ENCODE data around the gene ZNF426.

DNA sequence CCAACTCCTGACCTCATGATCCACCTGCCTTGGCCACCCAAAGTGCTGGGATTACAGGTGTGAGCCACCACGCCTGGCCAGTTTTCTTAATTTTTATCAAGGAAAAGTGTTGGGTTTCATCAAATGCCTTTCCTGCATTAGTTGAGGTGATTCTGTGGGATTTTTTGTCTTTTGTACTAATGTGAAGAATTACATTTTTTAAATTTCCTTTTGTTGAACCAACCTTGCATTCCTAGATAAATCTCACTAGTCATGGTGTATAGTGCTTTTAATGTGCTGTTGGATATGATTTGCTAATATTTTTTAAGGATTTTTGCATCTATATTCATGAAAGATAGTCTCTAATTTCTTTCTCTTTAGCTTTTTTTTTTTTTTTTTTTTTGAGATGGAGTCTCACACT, 37.6 kb downstream of the ZNF426 start:
- TF ChIP-seq, protein P1, sequence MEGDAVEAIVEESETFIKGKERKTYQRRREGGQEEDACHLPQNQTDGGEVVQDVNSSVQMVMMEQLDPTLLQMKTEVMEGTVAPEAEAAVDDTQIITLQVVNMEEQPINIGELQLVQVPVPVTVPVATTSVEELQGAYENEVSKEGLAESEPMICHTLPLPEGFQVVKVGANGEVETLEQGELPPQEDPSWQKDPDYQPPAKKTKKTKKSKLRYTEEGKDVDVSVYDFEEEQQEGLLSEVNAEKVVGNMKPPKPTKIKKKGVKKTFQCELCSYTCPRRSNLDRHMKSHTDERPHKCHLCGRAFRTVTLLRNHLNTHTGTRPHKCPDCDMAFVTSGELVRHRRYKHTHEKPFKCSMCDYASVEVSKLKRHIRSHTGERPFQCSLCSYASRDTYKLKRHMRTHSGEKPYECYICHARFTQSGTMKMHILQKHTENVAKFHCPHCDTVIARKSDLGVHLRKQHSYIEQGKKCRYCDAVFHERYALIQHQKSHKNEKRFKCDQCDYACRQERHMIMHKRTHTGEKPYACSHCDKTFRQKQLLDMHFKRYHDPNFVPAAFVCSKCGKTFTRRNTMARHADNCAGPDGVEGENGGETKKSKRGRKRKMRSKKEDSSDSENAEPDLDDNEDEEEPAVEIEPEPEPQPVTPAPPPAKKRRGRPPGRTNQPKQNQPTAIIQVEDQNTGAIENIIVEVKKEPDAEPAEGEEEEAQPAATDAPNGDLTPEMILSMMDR (IDR thresholded peaks at IDR 0.05; ENCODE audit: low read length), result no peak
- TF ChIP-seq EZH2 (optimal IDR thresholded peaks at IDR 0.05; ENCODE audit: low read depth, low read length) (no peak), EZH2phosphoT487 (IDR thresholded peaks at IDR 0.05; ENCODE audit: low read length) (no peak)
